ENCODE results near the gene TRAPPC12. TPM values are rescaled to one million over a fixed set of nuclear protein-coding genes. Genes with fewer than 3 reads are reported as not detected.

The TRAPPC12 gene
- polyA plus RNA-seq, 1 donor (not counting 4 experiments of a cell fraction or from before 2014, with no cell fraction given): 44.2 TPM

DNA sequence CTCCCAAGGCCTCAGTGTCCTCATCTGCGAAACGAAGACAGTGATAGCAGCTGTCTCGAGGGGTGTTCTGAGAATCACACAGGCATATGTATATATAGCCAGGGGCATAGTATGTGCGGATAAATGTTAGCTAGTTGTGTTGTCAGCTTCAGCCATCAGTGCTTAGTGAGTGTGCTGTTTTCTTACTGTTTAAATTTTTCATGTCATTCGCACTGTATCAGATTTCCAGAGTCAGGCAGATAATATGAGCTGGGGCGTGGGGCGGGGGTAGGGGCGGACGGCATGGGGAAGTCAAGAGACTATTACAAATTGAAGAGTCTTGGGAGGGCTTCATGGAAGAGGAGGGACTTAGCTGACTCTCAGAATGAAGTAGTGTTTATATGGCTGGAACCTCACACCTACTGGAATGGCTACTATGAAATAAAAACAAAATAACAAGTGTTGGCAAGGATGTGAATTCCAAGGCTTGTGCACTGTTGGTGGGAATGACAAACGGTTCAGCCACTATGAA is 7.0 kb downstream of the TRAPPC12 start:
- H3K27ac ChIP-seq (ENCODE audit: control insufficient read depth, insufficient read depth, low read length): no peak overlapping the region
- H3K36me3 ChIP-seq (ENCODE audit: control insufficient read depth in 2 of 2, extremely low read depth in 1 of 2, insufficient read depth in 2 of 2, low read length in 2 of 2): peaks cover 10 to 15% of the 10 kb centered on the region in 2 experiments
- peaks cover 52% of the 10 kb centered on the region for H3K79me2 ChIP-seq (ENCODE audit: control insufficient read depth, insufficient read depth, low read length)
- TF ChIP-seq EZH2 (IDR thresholded peaks at IDR 0.05; ENCODE audit: low read length): no peak
- no peak for FAIRE-seq
- no peak overlapping the region for H3K4me2 ChIP-seq (ENCODE audit: control insufficient read depth, extremely low read depth, insufficient read depth, low read depth, low read length)
- dilution Hi-C loops (cut with MboI; ENCODE audit: extremely low pct_ligation_motif_present, low sequenced_read_pairs): no loop called here
- H3K27me3 ChIP-seq (ENCODE audit: control insufficient read depth, extremely low read depth, insufficient read depth, low read length): no peaks in the 10 kb centered on the region
- no peak for DNase-seq (ENCODE audit: low read depth, low spot score)
- H3K4me1 ChIP-seq (ENCODE audit: control insufficient read depth, extremely low read depth, insufficient read depth, low read length): peaks cover 3% of the 10 kb centered on the region
- no peaks in the 10 kb centered on the region for H4K20me1 ChIP-seq (ENCODE audit: control insufficient read depth, extremely low read depth, insufficient read depth, low read length)
- no peak overlapping the region for H2AFZ ChIP-seq (ENCODE audit: control insufficient read depth, low read length)
- no peaks in the 10 kb centered on the region for H3K9me3 ChIP-seq (ENCODE audit: control insufficient read depth, low read depth, low read length)
- no peak overlapping the region for H3K9ac ChIP-seq (ENCODE audit: control insufficient read depth, extremely low read depth, insufficient read depth, low read length)
- no peaks in the 10 kb centered on the region for H3K9me1 ChIP-seq (ENCODE audit: control insufficient read depth, extremely low read depth, insufficient read depth, low read length)
- H3K4me3 ChIP-seq (ENCODE audit: control insufficient read depth in 2 of 3, extremely low read depth in 1 of 3, insufficient read depth in 2 of 3, low read depth in 1 of 3, low read length in 3 of 3): no peak overlapping the region

DNA sequence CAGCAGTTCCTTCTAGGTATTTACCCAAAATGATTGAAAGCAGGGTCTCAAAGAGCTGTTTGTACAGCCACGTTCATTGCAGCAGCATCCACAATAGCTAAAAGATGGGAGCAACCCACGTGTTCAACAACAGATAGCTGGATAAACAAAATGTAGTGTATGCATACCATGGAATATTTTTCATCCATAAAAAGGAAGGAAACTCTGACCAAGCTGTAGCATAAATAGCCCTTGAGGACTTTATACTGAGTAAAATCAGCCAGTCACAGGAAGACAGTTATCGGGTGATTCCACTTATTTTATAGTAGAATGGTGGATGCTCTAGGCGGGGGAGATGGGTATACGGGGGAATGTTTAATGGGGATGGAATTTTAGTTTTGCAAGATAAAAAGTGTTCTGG is 7.5 kb downstream of the TRAPPC12 start:
- H3K9me3 ChIP-seq (ENCODE audit: control insufficient read depth, low read depth, low read length): no peaks in the 10 kb centered on the region
- H3K4me2 ChIP-seq (ENCODE audit: control insufficient read depth, extremely low read depth, insufficient read depth, low read depth, low read length): no peak overlapping the region
- H3K4me1 ChIP-seq (ENCODE audit: control insufficient read depth, extremely low read depth, insufficient read depth, low read length): no peaks in the 10 kb centered on the region
- H3K9ac ChIP-seq (ENCODE audit: control insufficient read depth, extremely low read depth, insufficient read depth, low read length): no peak overlapping the region
- TF ChIP-seq EZH2 (IDR thresholded peaks at IDR 0.05; ENCODE audit: low read length) (no peak), CTCF (optimal IDR thresholded peaks at IDR 0.05 in 1 of 3, IDR thresholded peaks at IDR 0.05 in 1 of 3, conservative IDR thresholded peaks at IDR 0.05 in 1 of 3; ENCODE audit: extremely low read depth in 1 of 3, insufficient read depth in 2 of 3, low read length in 3 of 3) (no peak)
- no peaks in the 10 kb centered on the region for H3K27me3 ChIP-seq (ENCODE audit: control insufficient read depth, extremely low read depth, insufficient read depth, low read length)
- no peak for FAIRE-seq
- H4K20me1 ChIP-seq (ENCODE audit: control insufficient read depth, extremely low read depth, insufficient read depth, low read length): no peaks in the 10 kb centered on the region
- H3K4me3 ChIP-seq (ENCODE audit: control insufficient read depth in 2 of 3, extremely low read depth in 1 of 3, insufficient read depth in 2 of 3, low read depth in 1 of 3, low read length in 3 of 3): no peak overlapping the region
- no peak for DNase-seq (ENCODE audit: low read depth, low spot score)
- H3K27ac ChIP-seq (ENCODE audit: control insufficient read depth, insufficient read depth, low read length): no peak overlapping the region
- peaks cover 10 to 15% of the 10 kb centered on the region in 2 experiments for H3K36me3 ChIP-seq (ENCODE audit: control insufficient read depth in 2 of 2, extremely low read depth in 1 of 2, insufficient read depth in 2 of 2, low read length in 2 of 2)
- H3K79me2 ChIP-seq (ENCODE audit: control insufficient read depth, insufficient read depth, low read length): peaks cover 54% of the 10 kb centered on the region
- no peak overlapping the region for H2AFZ ChIP-seq (ENCODE audit: control insufficient read depth, low read length)
- no peaks in the 10 kb centered on the region for H3K9me1 ChIP-seq (ENCODE audit: control insufficient read depth, extremely low read depth, insufficient read depth, low read length)
- dilution Hi-C loops (cut with MboI; ENCODE audit: extremely low pct_ligation_motif_present, low sequenced_read_pairs): no loop called here
